ENCODE measurements around the gene DOP1A.

The DOP1A gene

DNA sequence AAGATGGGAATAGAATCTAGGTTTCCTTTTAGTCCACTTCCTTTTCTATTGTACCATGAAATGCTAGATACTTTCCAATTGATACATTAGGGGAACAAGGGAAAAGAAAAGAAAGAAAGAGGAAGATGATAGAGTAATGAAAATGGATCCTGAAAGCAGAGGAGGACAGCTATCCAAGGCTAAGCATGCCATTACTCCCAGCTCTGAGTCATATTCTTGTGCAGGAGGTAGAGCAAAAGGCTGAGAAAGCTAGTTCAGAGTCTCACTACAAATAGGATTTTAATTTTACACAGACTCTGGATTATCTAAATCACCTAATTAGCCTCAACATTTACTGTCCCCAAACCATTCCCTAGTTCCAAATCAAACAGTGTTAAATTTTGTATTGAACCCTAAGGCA is 149.3 kb downstream of the DOP1A start:
- peaks cover 3% of the 10 kb centered on the region for H3K27me3 Mint-ChIP-seq
- H3K36me3 Mint-ChIP-seq = no peaks in the 10 kb centered on the region
- H3K4me1 Mint-ChIP-seq = no peaks in the 10 kb centered on the region
- no peaks in the 10 kb centered on the region for H3K9me3 Mint-ChIP-seq
- no peak for DNase-seq (ENCODE audit: low spot score in 2 of 2)
- no peak overlapping the region for H3K4me3 Mint-ChIP-seq
- no peak overlapping the region for H3K27ac Mint-ChIP-seq
- no peak for ATAC-seq (ENCODE audit: low read depth)
